HL-60 (cell line): ENCODE results near the gene MYOCD.

Experiments
- DNase-seq, 2 experiments: peaks; one replicate each; pipeline ENCODE4 v3.0.0-alpha.2; 2010 to 2020; ENCODE audit warnings: low read depth in 1 of 2, low spot score in 1 of 2
- H3K27ac ChIP-seq: fragments of 250-450 bp; sonication (Bioruptor Pico); replicated peaks from 2 replicates; pipeline ENCODE4 v1.5.1; 2020; ENCODE audit warnings: mild to moderate bottlenecking, moderate library complexity
- H3K27me3 ChIP-seq: fragments of 250-450 bp; sonication (Bioruptor Pico); 2 replicates; pipeline ENCODE4 v1.5.1; 2021; ENCODE audit warnings: mild to moderate bottlenecking, moderate library complexity; ENCODE audit not compliant: insufficient read depth, poor library complexity, severe bottlenecking
- H3K4me3 ChIP-seq: replicated peaks from 2 replicates; pipeline ENCODE4 v1.5.1; 2011; ENCODE audit warnings: mild to moderate bottlenecking, control low read depth, low read length; ENCODE audit not compliant: insufficient read depth
- GABPA ChIP-seq: IDR thresholded peaks from 2 replicates; pipeline ENCODE4 v1.6.1; 2012; ENCODE audit warnings: low read depth
- POLR2AphosphoS5 ChIP-seq: IDR thresholded peaks from 2 replicates; pipeline ENCODE4 v1.6.1; 2012; ENCODE audit warnings: low read depth
- SPI1 ChIP-seq: IDR thresholded peaks from 2 replicates; pipeline ENCODE4 v1.6.1; 2012; ENCODE audit warnings: low read depth, mild to moderate bottlenecking, borderline replicate concordance
- TF ChIP-seq, protein P1 (sequence below): IDR thresholded peaks from one replicate; pipeline ENCODE4 v1.5.1; 2011; ENCODE audit warnings: low read length, control low read depth, inconsistent platforms; ENCODE audit not compliant: insufficient read depth
- TF ChIP-seq, protein P2 (sequence below): IDR thresholded peaks from 2 replicates; pipeline ENCODE4 v1.6.1; 2012; ENCODE audit warnings: low read depth; ENCODE audit not compliant: insufficient replicate concordance

Gene MYOCD

GRCh38 chr17:12736526-12736925, 70.8 kb downstream of the MYOCD start:
- no peak for DNase-seq
- H3K4me3 ChIP-seq: no peak overlapping the region

GRCh38 chr17:12737740-12738469, 72.2 kb downstream of the MYOCD start:
- H3K27ac ChIP-seq: no peak overlapping the region
- no peak for DNase-seq
- H3K4me3 ChIP-seq: no peak overlapping the region
- TF ChIP-seq, protein P1, sequence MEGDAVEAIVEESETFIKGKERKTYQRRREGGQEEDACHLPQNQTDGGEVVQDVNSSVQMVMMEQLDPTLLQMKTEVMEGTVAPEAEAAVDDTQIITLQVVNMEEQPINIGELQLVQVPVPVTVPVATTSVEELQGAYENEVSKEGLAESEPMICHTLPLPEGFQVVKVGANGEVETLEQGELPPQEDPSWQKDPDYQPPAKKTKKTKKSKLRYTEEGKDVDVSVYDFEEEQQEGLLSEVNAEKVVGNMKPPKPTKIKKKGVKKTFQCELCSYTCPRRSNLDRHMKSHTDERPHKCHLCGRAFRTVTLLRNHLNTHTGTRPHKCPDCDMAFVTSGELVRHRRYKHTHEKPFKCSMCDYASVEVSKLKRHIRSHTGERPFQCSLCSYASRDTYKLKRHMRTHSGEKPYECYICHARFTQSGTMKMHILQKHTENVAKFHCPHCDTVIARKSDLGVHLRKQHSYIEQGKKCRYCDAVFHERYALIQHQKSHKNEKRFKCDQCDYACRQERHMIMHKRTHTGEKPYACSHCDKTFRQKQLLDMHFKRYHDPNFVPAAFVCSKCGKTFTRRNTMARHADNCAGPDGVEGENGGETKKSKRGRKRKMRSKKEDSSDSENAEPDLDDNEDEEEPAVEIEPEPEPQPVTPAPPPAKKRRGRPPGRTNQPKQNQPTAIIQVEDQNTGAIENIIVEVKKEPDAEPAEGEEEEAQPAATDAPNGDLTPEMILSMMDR: no peak
- no peak for TF ChIP-seq POLR2AphosphoS5
- no peak for TF ChIP-seq SPI1
- TF ChIP-seq, protein P2, sequence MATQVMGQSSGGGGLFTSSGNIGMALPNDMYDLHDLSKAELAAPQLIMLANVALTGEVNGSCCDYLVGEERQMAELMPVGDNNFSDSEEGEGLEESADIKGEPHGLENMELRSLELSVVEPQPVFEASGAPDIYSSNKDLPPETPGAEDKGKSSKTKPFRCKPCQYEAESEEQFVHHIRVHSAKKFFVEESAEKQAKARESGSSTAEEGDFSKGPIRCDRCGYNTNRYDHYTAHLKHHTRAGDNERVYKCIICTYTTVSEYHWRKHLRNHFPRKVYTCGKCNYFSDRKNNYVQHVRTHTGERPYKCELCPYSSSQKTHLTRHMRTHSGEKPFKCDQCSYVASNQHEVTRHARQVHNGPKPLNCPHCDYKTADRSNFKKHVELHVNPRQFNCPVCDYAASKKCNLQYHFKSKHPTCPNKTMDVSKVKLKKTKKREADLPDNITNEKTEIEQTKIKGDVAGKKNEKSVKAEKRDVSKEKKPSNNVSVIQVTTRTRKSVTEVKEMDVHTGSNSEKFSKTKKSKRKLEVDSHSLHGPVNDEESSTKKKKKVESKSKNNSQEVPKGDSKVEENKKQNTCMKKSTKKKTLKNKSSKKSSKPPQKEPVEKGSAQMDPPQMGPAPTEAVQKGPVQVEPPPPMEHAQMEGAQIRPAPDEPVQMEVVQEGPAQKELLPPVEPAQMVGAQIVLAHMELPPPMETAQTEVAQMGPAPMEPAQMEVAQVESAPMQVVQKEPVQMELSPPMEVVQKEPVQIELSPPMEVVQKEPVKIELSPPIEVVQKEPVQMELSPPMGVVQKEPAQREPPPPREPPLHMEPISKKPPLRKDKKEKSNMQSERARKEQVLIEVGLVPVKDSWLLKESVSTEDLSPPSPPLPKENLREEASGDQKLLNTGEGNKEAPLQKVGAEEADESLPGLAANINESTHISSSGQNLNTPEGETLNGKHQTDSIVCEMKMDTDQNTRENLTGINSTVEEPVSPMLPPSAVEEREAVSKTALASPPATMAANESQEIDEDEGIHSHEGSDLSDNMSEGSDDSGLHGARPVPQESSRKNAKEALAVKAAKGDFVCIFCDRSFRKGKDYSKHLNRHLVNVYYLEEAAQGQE: no peak
- TF ChIP-seq GABPA: no peak
- no peaks in the 10 kb centered on the region for H3K27me3 ChIP-seq

More at GRCh38 chr17:12736526-12736925, 70.8 kb downstream of the MYOCD start:
- H3K27ac ChIP-seq: no peak overlapping the region
- H3K27me3 ChIP-seq: no peaks in the 10 kb centered on the region
- no peak for TF ChIP-seq GABPA
- TF ChIP-seq, protein P1: no peak
- TF ChIP-seq SPI1: no peak
- TF ChIP-seq, protein P2: no peak
- TF ChIP-seq POLR2AphosphoS5: no peak

GRCh38 chr17:12738624-12739023, 72.9 kb downstream of the MYOCD start:
- Histone ChIP-seq H3K27ac (no peak overlapping the region), H3K4me3 (no peak overlapping the region), H3K27me3 (no peaks in the 10 kb centered on the region)
- DNase-seq: no peak
- TF ChIP-seq SPI1 (no peak), POLR2AphosphoS5 (no peak), GABPA (no peak)
- TF ChIP-seq, protein P1: no peak
- TF ChIP-seq, protein P2: no peak
